ENCODE data around the gene SLC41A2. TPM values are rescaled to one million over a fixed set of nuclear protein-coding genes. Genes with fewer than 3 reads are reported as not detected.

SLC41A2 gene
- total RNA-seq, 1 donor from 2014 or later = 35.6 TPM

DNA sequence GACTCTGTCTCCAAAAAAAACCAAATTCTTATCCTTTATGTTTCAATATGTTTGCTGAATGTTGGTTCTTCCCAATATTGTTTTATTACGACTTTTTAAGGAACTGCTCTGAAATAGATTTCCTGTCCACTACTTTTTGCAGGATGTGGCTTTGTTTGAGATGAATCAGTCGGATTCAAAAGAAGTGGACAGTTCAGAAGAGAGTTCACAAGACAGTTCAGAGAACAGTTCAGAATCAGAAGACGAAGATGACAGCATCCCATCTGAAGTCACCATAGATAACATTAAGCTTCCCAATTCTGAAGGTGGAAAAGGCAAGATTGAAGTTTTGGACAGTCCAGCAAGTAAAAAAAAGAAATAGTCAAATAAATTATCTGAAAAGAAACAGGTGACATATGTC, 36.2 kb upstream of the SLC41A2 start:
- DNase-seq (ENCODE audit: low read depth) = no peak
- Mint-ChIP-seq H3K36me3 (ENCODE audit: low read depth, unreplicated experiment) (peaks cover 33% of the 10 kb centered on the region), H3K4me1 (ENCODE audit: low read depth, unreplicated experiment) (peaks cover 3% of the 10 kb centered on the region), H3K27ac (ENCODE audit: unreplicated experiment) (no peak overlapping the region), H3K9me3 (ENCODE audit: unreplicated experiment) (no peaks in the 10 kb centered on the region), H3K27me3 (ENCODE audit: low read depth, unreplicated experiment) (no peaks in the 10 kb centered on the region), H3K4me3 (ENCODE audit: unreplicated experiment) (no peak overlapping the region)
- Histone ChIP-seq H3K27me3 (ENCODE audit: insufficient read depth, low read length) (no peaks in the 10 kb centered on the region), H3K9me3 (ENCODE audit: insufficient read depth, low read depth, low read length) (no peaks in the 10 kb centered on the region), H3K4me2 (ENCODE audit: low read length) (no peak overlapping the region), H3K27ac (ENCODE audit: low read depth, low read length) (no peak overlapping the region), H3K4me1 (ENCODE audit: insufficient read depth, low read length) (no peaks in the 10 kb centered on the region), H3K36me3 (ENCODE audit: insufficient read depth, low read length) (peaks cover 18% of the 10 kb centered on the region), H2AFZ (ENCODE audit: low read depth, low read length) (no peak overlapping the region), H4K20me1 (ENCODE audit: insufficient read depth, low read length) (peaks cover 15% of the 10 kb centered on the region), H3K4me3 (ENCODE audit: insufficient read depth, low read depth, low read length) (no peak overlapping the region), H3K9ac (ENCODE audit: low read length) (no peak overlapping the region), H3K79me2 (ENCODE audit: insufficient read depth, low read length) (peaks cover 12% of the 10 kb centered on the region)
- no peak for FAIRE-seq
- TF ChIP-seq CTCF (IDR thresholded peaks at IDR 0.05; ENCODE audit: insufficient read depth, low read depth, low read length) (no peak), EZH2 (IDR thresholded peaks at IDR 0.05; ENCODE audit: insufficient read depth, low read length) (no peak)

GRCh38 chr12:104991565-104992128, 33.6 kb upstream of the SLC41A2 start:
- H3K27ac Mint-ChIP-seq (ENCODE audit: unreplicated experiment) = no peak overlapping the region
- Histone ChIP-seq H3K4me1 (ENCODE audit: insufficient read depth, low read length) (peaks cover 12% of the 10 kb centered on the region), H3K9ac (ENCODE audit: low read length) (no peak overlapping the region), H4K20me1 (ENCODE audit: insufficient read depth, low read length) (peaks cover 22% of the 10 kb centered on the region), H3K79me2 (ENCODE audit: insufficient read depth, low read length) (peaks cover 29% of the 10 kb centered on the region), H2AFZ (ENCODE audit: low read depth, low read length) (no peak overlapping the region), H3K36me3 (ENCODE audit: insufficient read depth, low read length) (peaks cover 21% of the 10 kb centered on the region), H3K4me3 (ENCODE audit: insufficient read depth, low read depth, low read length) (no peak overlapping the region), H3K9me3 (ENCODE audit: insufficient read depth, low read depth, low read length) (no peaks in the 10 kb centered on the region), H3K4me2 (ENCODE audit: low read length) (no peak overlapping the region), H3K27ac (ENCODE audit: low read depth, low read length) (no peak overlapping the region), H3K27me3 (ENCODE audit: insufficient read depth, low read length) (no peaks in the 10 kb centered on the region)
- H3K4me1 Mint-ChIP-seq (ENCODE audit: low read depth, unreplicated experiment) = peaks cover 12% of the 10 kb centered on the region
- TF ChIP-seq CTCF (IDR thresholded peaks at IDR 0.05; ENCODE audit: insufficient read depth, low read depth, low read length) = no peak
- no peak for TF ChIP-seq EZH2 (IDR thresholded peaks at IDR 0.05; ENCODE audit: insufficient read depth, low read length)
- no peak for DNase-seq (ENCODE audit: low read depth)
- H3K36me3 Mint-ChIP-seq (ENCODE audit: low read depth, unreplicated experiment) = peaks cover 32% of the 10 kb centered on the region
- no peak overlapping the region for H3K4me3 Mint-ChIP-seq (ENCODE audit: unreplicated experiment)
- H3K27me3 Mint-ChIP-seq (ENCODE audit: low read depth, unreplicated experiment) = no peaks in the 10 kb centered on the region
- no peaks in the 10 kb centered on the region for H3K9me3 Mint-ChIP-seq (ENCODE audit: unreplicated experiment)
- no peak for FAIRE-seq

- Histone ChIP-seq H3K79me2 (ENCODE audit: insufficient read depth, low read length) (peaks cover 30% of the 10 kb centered on the region), H3K4me1 (ENCODE audit: insufficient read depth, low read length) (peaks cover 13% of the 10 kb centered on the region), H3K27ac (ENCODE audit: low read depth, low read length) (no peak overlapping the region), H3K9ac (ENCODE audit: low read length) (no peak overlapping the region), H3K27me3 (ENCODE audit: insufficient read depth, low read length) (no peaks in the 10 kb centered on the region), H3K4me3 (ENCODE audit: insufficient read depth, low read depth, low read length) (no peak overlapping the region), H4K20me1 (ENCODE audit: insufficient read depth, low read length) (peaks cover 22% of the 10 kb centered on the region), H3K36me3 (ENCODE audit: insufficient read depth, low read length) (peaks cover 19% of the 10 kb centered on the region), H3K9me3 (ENCODE audit: insufficient read depth, low read depth, low read length) (no peaks in the 10 kb centered on the region), H3K4me2 (ENCODE audit: low read length) (no peak overlapping the region), H2AFZ (ENCODE audit: low read depth, low read length) (no peak overlapping the region)
- FAIRE-seq = no peak
- no peaks in the 10 kb centered on the region for H3K9me3 Mint-ChIP-seq (ENCODE audit: unreplicated experiment)
- no peak overlapping the region for H3K27ac Mint-ChIP-seq (ENCODE audit: unreplicated experiment)
- H3K36me3 Mint-ChIP-seq (ENCODE audit: low read depth, unreplicated experiment) = peaks cover 31% of the 10 kb centered on the region
- TF ChIP-seq EZH2 (IDR thresholded peaks at IDR 0.05; ENCODE audit: insufficient read depth, low read length) (no peak), CTCF (IDR thresholded peaks at IDR 0.05; ENCODE audit: insufficient read depth, low read depth, low read length) (no peak)
- peaks cover 12% of the 10 kb centered on the region for H3K4me1 Mint-ChIP-seq (ENCODE audit: low read depth, unreplicated experiment)
- DNase-seq (ENCODE audit: low read depth) = no peak
- H3K4me3 Mint-ChIP-seq (ENCODE audit: unreplicated experiment) = no peak overlapping the region
- no peaks in the 10 kb centered on the region for H3K27me3 Mint-ChIP-seq (ENCODE audit: low read depth, unreplicated experiment)
Measured at GRCh38 chr12:104990950-104991349, 32.9 kb upstream of the SLC41A2 start.
